ENCODE data around the gene ACAD10. TPM values are rescaled to one million over a fixed set of nuclear protein-coding genes. Genes with fewer than 3 reads are reported as not detected.
"Not testable (repeated sequence)": the region's sequence is repeated elsewhere in the genome, so short reads cannot be mapped to it uniquely, and the experiment has no call there.

ACAD10 gene
- total RNA-seq, 2 experiments from 2014 or later, result 15.0 to 35.3 TPM

DNA sequence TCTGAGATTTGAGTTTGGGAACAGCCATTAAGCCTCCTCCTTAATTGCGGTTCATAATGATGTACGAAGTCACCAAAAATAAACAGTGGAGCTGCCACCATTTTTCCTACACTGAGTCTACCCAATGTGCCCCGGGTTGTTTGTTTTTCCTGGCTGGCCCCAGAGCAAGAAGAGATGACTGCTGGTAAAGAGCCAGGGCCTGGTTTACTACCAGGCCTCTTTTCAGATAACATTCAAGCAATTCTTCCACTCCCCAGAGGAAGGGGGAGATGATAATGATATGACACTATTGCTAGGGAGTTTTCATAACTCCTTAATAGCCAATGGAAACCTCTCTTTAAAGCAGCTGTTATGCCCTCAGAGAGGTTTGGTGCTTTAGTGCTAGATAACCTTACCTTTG is 42.4 kb upstream of the ACAD10 start:
- Histone ChIP-seq H3K27ac (ENCODE audit: low read depth, low read length, poor library complexity, severe bottlenecking) (no peak overlapping the region), H3K36me3 (ENCODE audit: insufficient read depth, low read length) (peaks cover 56% of the 10 kb centered on the region), H4K20me1 (ENCODE audit: insufficient read depth, low read length) (no peaks in the 10 kb centered on the region), H3K9me2 (ENCODE audit: insufficient read depth, low read length) (no peaks in the 10 kb centered on the region), H3K9me3 (ENCODE audit: low read length) (no peaks in the 10 kb centered on the region), H3K4me3 (ENCODE audit: low read depth, low read length, poor library complexity, severe bottlenecking) (no peak overlapping the region), H3K4me1 (ENCODE audit: insufficient read depth, low read length, poor library complexity, severe bottlenecking) (no peaks in the 10 kb centered on the region), H3K4me2 (ENCODE audit: low read length) (no peak overlapping the region), H2AFZ (ENCODE audit: low read length) (no peak overlapping the region), H3K79me2 (ENCODE audit: insufficient read depth, low read depth, low read length) (no peaks in the 10 kb centered on the region)
- ChIA-PET CTCF (ENCODE audit: unreplicated experiment) (no interaction called here), POLR2A (no interaction called here)
- DNase-seq (ENCODE audit: low spot score), result no peak
- intact Hi-C loops (cut with micrococcal nuclease; ENCODE audit: unreplicated experiment), result no loop called here
- no TSS peak for BruUV-seq (replicated peaks)
- TF ChIP-seq EZH2phosphoT487 (IDR thresholded peaks at IDR 0.05; ENCODE audit: borderline replicate concordance, low read depth, low read length), result no peak
- TF ChIP-seq, protein P1, sequence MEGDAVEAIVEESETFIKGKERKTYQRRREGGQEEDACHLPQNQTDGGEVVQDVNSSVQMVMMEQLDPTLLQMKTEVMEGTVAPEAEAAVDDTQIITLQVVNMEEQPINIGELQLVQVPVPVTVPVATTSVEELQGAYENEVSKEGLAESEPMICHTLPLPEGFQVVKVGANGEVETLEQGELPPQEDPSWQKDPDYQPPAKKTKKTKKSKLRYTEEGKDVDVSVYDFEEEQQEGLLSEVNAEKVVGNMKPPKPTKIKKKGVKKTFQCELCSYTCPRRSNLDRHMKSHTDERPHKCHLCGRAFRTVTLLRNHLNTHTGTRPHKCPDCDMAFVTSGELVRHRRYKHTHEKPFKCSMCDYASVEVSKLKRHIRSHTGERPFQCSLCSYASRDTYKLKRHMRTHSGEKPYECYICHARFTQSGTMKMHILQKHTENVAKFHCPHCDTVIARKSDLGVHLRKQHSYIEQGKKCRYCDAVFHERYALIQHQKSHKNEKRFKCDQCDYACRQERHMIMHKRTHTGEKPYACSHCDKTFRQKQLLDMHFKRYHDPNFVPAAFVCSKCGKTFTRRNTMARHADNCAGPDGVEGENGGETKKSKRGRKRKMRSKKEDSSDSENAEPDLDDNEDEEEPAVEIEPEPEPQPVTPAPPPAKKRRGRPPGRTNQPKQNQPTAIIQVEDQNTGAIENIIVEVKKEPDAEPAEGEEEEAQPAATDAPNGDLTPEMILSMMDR (conservative IDR thresholded peaks at IDR 0.05; ENCODE audit: low read length), result no peak

- ChIA-PET POLR2A (no interaction called here), CTCF (ENCODE audit: unreplicated experiment) (no interaction called here)
- no peak for TF ChIP-seq EZH2phosphoT487 (IDR thresholded peaks at IDR 0.05; ENCODE audit: borderline replicate concordance, low read depth, low read length)
- TF ChIP-seq, protein P1 (conservative IDR thresholded peaks at IDR 0.05; ENCODE audit: low read length), result no peak
- BruUV-seq (replicated peaks), result no TSS peak
- DNase-seq (ENCODE audit: low spot score), result no peak
- intact Hi-C loops (cut with micrococcal nuclease; ENCODE audit: unreplicated experiment), result no loop called here
- no peaks in the 10 kb centered on the region for H3K9me3 ChIP-seq (ENCODE audit: low read length)
- no peak overlapping the region for H3K27ac ChIP-seq (ENCODE audit: low read depth, low read length, poor library complexity, severe bottlenecking)
- H3K4me1 ChIP-seq (ENCODE audit: insufficient read depth, low read length, poor library complexity, severe bottlenecking), result no peaks in the 10 kb centered on the region
- no peak overlapping the region for H3K4me3 ChIP-seq (ENCODE audit: low read depth, low read length, poor library complexity, severe bottlenecking)
- no peak overlapping the region for H3K4me2 ChIP-seq (ENCODE audit: low read length)
- H3K36me3 ChIP-seq (ENCODE audit: insufficient read depth, low read length), result peaks cover 74% of the 10 kb centered on the region
- no peaks in the 10 kb centered on the region for H3K79me2 ChIP-seq (ENCODE audit: insufficient read depth, low read depth, low read length)
- no peaks in the 10 kb centered on the region for H4K20me1 ChIP-seq (ENCODE audit: insufficient read depth, low read length)
- no peaks in the 10 kb centered on the region for H3K9me2 ChIP-seq (ENCODE audit: insufficient read depth, low read length)
- H2AFZ ChIP-seq (ENCODE audit: low read length), result no peak overlapping the region
These were observed 40.4 kb upstream of the ACAD10 start for GRCh38 chr12:111645433-111645832.

DNA sequence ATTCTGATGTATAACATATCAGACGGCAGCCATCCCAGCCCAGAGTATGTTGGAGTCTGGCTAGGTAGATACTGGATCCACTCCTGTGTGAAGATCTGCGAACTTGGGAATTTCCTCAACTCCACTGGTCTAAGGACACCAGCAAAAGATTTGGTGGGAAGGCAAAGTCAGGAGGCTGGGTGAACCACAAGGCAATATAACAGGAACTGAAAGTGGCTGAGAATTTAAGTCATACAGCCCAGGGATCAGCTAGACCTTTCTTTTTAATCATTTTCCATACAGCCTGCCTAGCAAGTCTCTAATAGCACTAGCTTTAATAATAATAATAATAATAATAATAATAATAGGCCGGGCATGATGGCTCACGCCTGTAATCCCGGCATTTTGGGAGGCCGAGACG is 34.9 kb upstream of the ACAD10 start:
- Histone ChIP-seq H3K9me2 (ENCODE audit: insufficient read depth, low read length) (no peaks in the 10 kb centered on the region), H3K27ac (ENCODE audit: low read depth, low read length, poor library complexity, severe bottlenecking) (no peak overlapping the region), H2AFZ (ENCODE audit: low read length) (no peak overlapping the region), H3K4me1 (ENCODE audit: insufficient read depth, low read length, poor library complexity, severe bottlenecking) (no peaks in the 10 kb centered on the region), H3K79me2 (ENCODE audit: insufficient read depth, low read depth, low read length) (no peaks in the 10 kb centered on the region), H3K36me3 (ENCODE audit: insufficient read depth, low read length) (peaks cover 89% of the 10 kb centered on the region), H3K9me3 (ENCODE audit: low read length) (no peaks in the 10 kb centered on the region), H3K4me2 (ENCODE audit: low read length) (no peak overlapping the region), H3K4me3 (ENCODE audit: low read depth, low read length, poor library complexity, severe bottlenecking) (no peak overlapping the region), H4K20me1 (ENCODE audit: insufficient read depth, low read length) (no peaks in the 10 kb centered on the region)
- intact Hi-C loops (cut with micrococcal nuclease; ENCODE audit: unreplicated experiment), result no loop called here
- no peak for TF ChIP-seq EZH2phosphoT487 (IDR thresholded peaks at IDR 0.05; ENCODE audit: borderline replicate concordance, low read depth, low read length)
- TF ChIP-seq, protein P1 (conservative IDR thresholded peaks at IDR 0.05; ENCODE audit: low read length), result no peak
- CTCF ChIA-PET (ENCODE audit: unreplicated experiment), result no interaction called here
- POLR2A ChIA-PET, result interaction anchor here (0.6 kb wide), 1 partner anchor 33 kb away, joined by 3 read pairs; no protein-coding TSS in a partner anchor
- DNase-seq (ENCODE audit: low spot score), result no peak
- BruUV-seq (replicated peaks), result no TSS peak

- DNase-seq (ENCODE audit: low spot score); H3K4me2 ChIP-seq (ENCODE audit: low read length); H3K4me3 ChIP-seq (ENCODE audit: low read depth, low read length, poor library complexity, severe bottlenecking); POLR2A ChIA-PET; H3K27ac ChIP-seq (ENCODE audit: low read depth, low read length, poor library complexity, severe bottlenecking); H2AFZ ChIP-seq (ENCODE audit: low read length); H4K20me1 ChIP-seq (ENCODE audit: insufficient read depth, low read length); H3K4me1 ChIP-seq (ENCODE audit: insufficient read depth, low read length, poor library complexity, severe bottlenecking); intact Hi-C loops (cut with micrococcal nuclease; ENCODE audit: unreplicated experiment); BruUV-seq (replicated peaks); H3K79me2 ChIP-seq (ENCODE audit: insufficient read depth, low read depth, low read length); H3K9me2 ChIP-seq (ENCODE audit: insufficient read depth, low read length); CTCF ChIA-PET (ENCODE audit: unreplicated experiment); H3K9me3 ChIP-seq (ENCODE audit: low read length): not testable (repeated sequence)
- H3K36me3 ChIP-seq (ENCODE audit: insufficient read depth, low read length), result peaks cover 89% of the 10 kb centered on the region
These were observed 33.3 kb upstream of the ACAD10 start for GRCh38 chr12:111652530-111652929.
